Activated CD4-positive, alpha-beta memory T cell treated with anti-CD3 and anti-CD28 coated beads, Interleukin-2, amount 10 ng/mL, durations not matched to agents 7 days and 5 days (primary cell): ENCODE results near the gene PPM1F. TPM values are rescaled to one million over a fixed set of nuclear protein-coding genes. Genes with fewer than 3 reads are reported as not detected.

Source experiments
- CTCF ChIA-PET: fragments of 350-600 bp; sonication (Branson Sonifier 250); formaldehyde crosslinking; loops from one replicate; lab custom pipeline; 2021; ENCODE audit warnings: antibody characterized with exemption, inconsistent platforms; lab: Charles Lee
- POLR2A ChIA-PET: fragments of 350-600 bp; sonication (Branson Sonifier 250); formaldehyde crosslinking; loops from one replicate; lab custom pipeline; 2021; ENCODE audit warnings: antibody characterized with exemption; lab: Charles Lee
- DNase-seq: peaks from one replicate; pipeline ENCODE4 v3.0.0-alpha.2; 2020
- H3K27ac Mint-ChIP-seq: one replicate; pipeline ENCODE4 v1.8.0; 2021; ENCODE audit warnings: mild to moderate bottlenecking, mixed read lengths
- H3K27me3 Mint-ChIP-seq: one replicate; pipeline ENCODE4 v1.8.0; 2021; ENCODE audit warnings: mixed read lengths
- H3K36me3 Mint-ChIP-seq: one replicate; pipeline ENCODE4 v1.8.0; 2021; ENCODE audit warnings: low read depth, mixed read lengths
- H3K4me1 Mint-ChIP-seq: one replicate; pipeline ENCODE4 v1.8.0; 2021; ENCODE audit warnings: mixed read lengths
- H3K4me3 Mint-ChIP-seq: one replicate; pipeline ENCODE4 v1.8.0; 2021; ENCODE audit warnings: mild to moderate bottlenecking, mixed read lengths
- H3K9me3 Mint-ChIP-seq: one replicate; pipeline ENCODE4 v1.8.0; 2021; ENCODE audit warnings: mixed read lengths
- total RNA-seq, 2 experiments: library from RNA; stranded (reverse); gene quantifications; one replicate each; pipeline ENCODE4 v1.2.3, GENCODE V29; 2021

PPM1F gene
- total RNA-seq, 2 experiments from 2014 or later = 11.9 to 12.5 TPM

DNA sequence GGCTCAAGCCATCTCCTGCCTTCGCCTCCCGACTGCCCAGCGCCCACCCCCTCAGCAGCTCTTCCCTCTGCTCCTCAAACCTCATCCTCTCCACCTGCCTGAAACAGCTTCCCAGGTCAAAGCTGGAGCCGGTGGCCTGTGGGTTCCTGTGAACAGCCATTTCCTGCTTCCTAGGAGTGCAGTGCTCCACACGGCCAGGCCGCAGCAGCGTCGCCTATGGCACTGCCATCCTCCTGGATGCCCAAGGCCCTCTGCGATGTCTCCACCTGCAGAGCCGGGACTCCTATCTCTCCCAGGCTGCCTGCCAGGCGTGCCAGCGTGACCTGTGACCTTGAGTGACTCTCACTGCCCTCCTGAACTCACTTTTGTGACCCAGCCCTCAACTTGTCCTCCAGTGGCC lies 24.6 kb downstream of the PPM1F start:
- Mint-ChIP-seq H3K4me3 (no peak overlapping the region), H3K36me3 (no peaks in the 10 kb centered on the region), H3K27me3 (no peaks in the 10 kb centered on the region), H3K27ac (no peak overlapping the region), H3K4me1 (no peaks in the 10 kb centered on the region), H3K9me3 (no peaks in the 10 kb centered on the region)
- CTCF ChIA-PET = no interaction called here
- POLR2A ChIA-PET = no interaction called here
- no peak for DNase-seq

DNA sequence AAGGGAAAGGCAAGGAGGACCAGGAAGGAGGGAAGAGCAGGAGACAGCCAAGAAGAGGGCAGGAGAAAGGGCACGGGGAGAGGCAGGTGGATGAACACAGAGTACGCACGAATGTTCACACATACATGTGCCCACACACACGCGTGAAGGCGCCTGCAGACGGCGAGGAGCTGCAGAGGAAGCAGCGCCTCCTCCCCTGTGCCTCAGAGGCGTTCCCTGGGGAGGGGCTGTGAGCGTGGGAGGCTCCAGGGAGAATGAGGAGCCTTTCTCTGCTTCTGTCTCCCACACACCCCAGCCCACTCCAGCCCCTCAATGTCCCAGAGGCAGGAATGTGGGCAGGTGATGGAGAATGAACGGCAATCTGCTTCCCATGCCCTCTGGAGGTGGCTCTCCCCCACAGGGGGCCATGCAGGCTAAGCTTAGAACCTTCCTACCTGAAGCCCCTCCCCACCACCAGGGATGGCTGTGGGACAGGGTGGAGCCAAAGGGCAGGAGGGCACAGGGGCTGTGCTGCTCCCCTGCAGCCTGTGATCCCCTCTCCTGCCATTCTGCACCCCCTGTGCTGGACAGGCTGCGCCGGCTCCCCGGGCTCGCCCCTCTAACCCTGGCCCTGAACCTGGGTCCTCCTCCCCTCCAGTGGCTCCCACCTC lies 25.3 kb downstream of the PPM1F start:
- Mint-ChIP-seq H3K4me3 (no peak overlapping the region), H3K9me3 (no peaks in the 10 kb centered on the region), H3K36me3 (no peaks in the 10 kb centered on the region), H3K4me1 (no peaks in the 10 kb centered on the region), H3K27me3 (no peaks in the 10 kb centered on the region), H3K27ac (no peak overlapping the region)
- CTCF ChIA-PET = no interaction called here
- no peak for DNase-seq
- POLR2A ChIA-PET = no interaction called here

DNA sequence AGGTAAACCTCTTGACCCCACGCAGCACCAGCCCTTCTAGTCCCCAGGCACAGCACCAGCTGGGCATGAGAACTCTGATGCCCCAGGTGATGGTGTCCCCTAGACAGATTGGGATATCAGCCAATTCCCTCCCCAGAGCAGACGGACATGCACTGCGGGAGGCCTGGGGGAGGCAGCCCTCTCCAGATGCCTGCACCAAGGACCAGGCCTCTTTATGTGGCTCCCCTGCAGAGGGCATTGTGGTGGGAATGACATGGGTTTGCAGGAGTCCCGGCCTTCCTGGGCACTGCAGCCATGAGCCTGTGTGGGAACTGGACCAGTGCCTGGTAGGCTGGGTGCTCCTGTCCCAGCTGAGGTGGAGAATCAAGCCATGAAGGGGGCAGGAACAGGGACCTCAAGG lies 25.9 kb downstream of the PPM1F start:
- no peaks in the 10 kb centered on the region for H3K9me3 Mint-ChIP-seq
- CTCF ChIA-PET = interaction anchor here (1.1 kb wide), 1 partner anchor 10 kb away, joined by 3 read pairs; no protein-coding TSS in a partner anchor
- H3K4me1 Mint-ChIP-seq = no peaks in the 10 kb centered on the region
- H3K4me3 Mint-ChIP-seq = no peak overlapping the region
- POLR2A ChIA-PET = no interaction called here
- DNase-seq = no peak
- H3K27me3 Mint-ChIP-seq = no peaks in the 10 kb centered on the region
- no peaks in the 10 kb centered on the region for H3K36me3 Mint-ChIP-seq
- no peak overlapping the region for H3K27ac Mint-ChIP-seq

GRCh38 chr22:21923163-21923561 lies 29.5 kb downstream of the PPM1F start:
- POLR2A ChIA-PET = no interaction called here
- H3K27ac Mint-ChIP-seq = no peak overlapping the region
- H3K4me3 Mint-ChIP-seq = no peak overlapping the region
- H3K9me3 Mint-ChIP-seq = no peaks in the 10 kb centered on the region
- DNase-seq = no peak
- no peaks in the 10 kb centered on the region for H3K27me3 Mint-ChIP-seq
- H3K36me3 Mint-ChIP-seq = no peaks in the 10 kb centered on the region
- CTCF ChIA-PET = no interaction called here
- H3K4me1 Mint-ChIP-seq = no peaks in the 10 kb centered on the region

GRCh38 chr22:21922370-21923162 lies 30.1 kb downstream of the PPM1F start:
- no peaks in the 10 kb centered on the region for H3K4me1 Mint-ChIP-seq
- CTCF ChIA-PET = no interaction called here
- no peak overlapping the region for H3K27ac Mint-ChIP-seq
- no peak for DNase-seq
- H3K27me3 Mint-ChIP-seq = no peaks in the 10 kb centered on the region
- no peak overlapping the region for H3K4me3 Mint-ChIP-seq
- H3K36me3 Mint-ChIP-seq = no peaks in the 10 kb centered on the region
- no peaks in the 10 kb centered on the region for H3K9me3 Mint-ChIP-seq
- POLR2A ChIA-PET = no interaction called here

GRCh38 chr22:21921729-21922128 lies 30.9 kb downstream of the PPM1F start:
- Mint-ChIP-seq H3K4me3 (no peak overlapping the region), H3K27me3 (no peaks in the 10 kb centered on the region), H3K9me3 (no peaks in the 10 kb centered on the region), H3K4me1 (no peaks in the 10 kb centered on the region), H3K36me3 (no peaks in the 10 kb centered on the region), H3K27ac (no peak overlapping the region)
- CTCF ChIA-PET = no interaction called here
- no peak for DNase-seq
- POLR2A ChIA-PET = no interaction called here

DNA sequence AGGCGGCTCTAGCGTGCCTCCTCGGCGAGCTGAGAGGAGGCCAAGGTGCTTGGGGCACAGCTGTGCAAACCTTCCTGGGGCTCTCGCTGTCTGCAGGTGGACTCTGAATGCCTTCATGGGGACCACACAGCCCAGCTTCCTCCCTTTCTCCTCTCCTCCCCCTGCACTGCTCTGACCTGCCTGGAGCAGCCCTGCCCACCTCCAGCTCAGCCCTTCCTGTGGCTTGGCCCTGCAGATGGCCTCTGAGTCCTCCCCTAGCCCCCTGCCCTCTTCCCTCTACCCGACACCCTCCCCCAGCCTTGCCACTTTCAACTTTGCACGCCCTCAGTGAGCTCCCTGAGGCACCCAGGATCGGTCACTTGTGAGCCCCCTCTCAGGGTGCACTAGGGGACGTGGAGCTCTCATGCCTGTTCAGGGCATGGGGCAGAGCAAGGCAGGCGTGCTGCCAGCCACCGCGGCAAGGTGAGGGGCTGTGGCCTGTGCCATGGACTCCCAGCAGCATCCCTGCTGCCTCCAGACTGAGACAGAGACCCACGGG lies 31.4 kb downstream of the PPM1F start:
- Mint-ChIP-seq H3K27ac (no peak overlapping the region), H3K4me1 (no peaks in the 10 kb centered on the region), H3K4me3 (no peak overlapping the region), H3K27me3 (no peaks in the 10 kb centered on the region), H3K36me3 (no peaks in the 10 kb centered on the region), H3K9me3 (no peaks in the 10 kb centered on the region)
- no peak for DNase-seq
- CTCF ChIA-PET = no interaction called here
- POLR2A ChIA-PET = no interaction called here

- H3K36me3 Mint-ChIP-seq = no peaks in the 10 kb centered on the region
- H3K9me3 Mint-ChIP-seq = no peaks in the 10 kb centered on the region
- H3K4me1 Mint-ChIP-seq = no peaks in the 10 kb centered on the region
- H3K27me3 Mint-ChIP-seq = no peaks in the 10 kb centered on the region
- no peak overlapping the region for H3K27ac Mint-ChIP-seq
- POLR2A ChIA-PET = no interaction called here
- CTCF ChIA-PET = no interaction called here
- no peak for DNase-seq
- H3K4me3 Mint-ChIP-seq = no peak overlapping the region
These were observed 32.1 kb downstream of the PPM1F start for GRCh38 chr22:21920341-21921183.

DNA sequence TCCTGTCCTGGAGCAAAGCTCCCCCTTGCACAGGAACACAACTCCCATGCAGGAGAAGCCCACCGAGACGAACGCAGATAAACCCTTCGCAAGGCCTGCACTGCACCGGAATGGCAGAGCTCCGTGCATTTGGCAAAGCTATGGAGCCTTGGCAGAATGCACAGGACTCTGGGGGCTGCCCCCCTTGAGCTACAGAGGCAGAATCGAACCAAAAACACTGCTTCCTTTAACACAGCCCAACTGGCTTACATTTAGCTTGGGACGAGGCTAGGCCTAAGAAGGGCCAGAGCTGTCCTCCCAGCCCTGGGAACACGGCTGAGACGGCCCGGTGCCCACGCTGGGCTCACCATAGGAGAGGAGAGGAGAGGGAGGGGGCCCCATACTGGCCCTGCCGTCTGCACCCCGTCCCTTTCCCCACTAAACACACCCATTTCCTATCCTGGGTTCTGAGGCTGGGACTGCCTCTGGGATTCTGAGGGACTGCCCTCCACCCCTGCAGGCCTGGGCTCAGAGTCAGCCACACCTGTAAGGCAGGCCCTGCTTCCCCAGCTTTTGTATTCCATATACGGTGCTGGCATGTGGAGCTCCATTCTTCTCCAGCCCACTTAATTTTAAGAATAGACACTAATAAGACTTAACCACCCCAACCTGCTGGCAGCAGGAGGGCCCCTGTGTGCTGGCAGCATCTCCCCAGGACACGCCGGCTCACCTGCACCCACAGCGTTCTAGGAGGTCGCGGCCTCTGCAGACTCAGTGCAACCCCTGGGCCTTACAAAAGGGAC lies 32.9 kb downstream of the PPM1F start:
- H3K4me1 Mint-ChIP-seq = no peaks in the 10 kb centered on the region
- H3K27me3 Mint-ChIP-seq = no peaks in the 10 kb centered on the region
- ChIA-PET CTCF (no interaction called here), POLR2A (no interaction called here)
- H3K4me3 Mint-ChIP-seq = no peak overlapping the region
- no peaks in the 10 kb centered on the region for H3K9me3 Mint-ChIP-seq
- no peak overlapping the region for H3K27ac Mint-ChIP-seq
- no peaks in the 10 kb centered on the region for H3K36me3 Mint-ChIP-seq
- no peak for DNase-seq

DNA sequence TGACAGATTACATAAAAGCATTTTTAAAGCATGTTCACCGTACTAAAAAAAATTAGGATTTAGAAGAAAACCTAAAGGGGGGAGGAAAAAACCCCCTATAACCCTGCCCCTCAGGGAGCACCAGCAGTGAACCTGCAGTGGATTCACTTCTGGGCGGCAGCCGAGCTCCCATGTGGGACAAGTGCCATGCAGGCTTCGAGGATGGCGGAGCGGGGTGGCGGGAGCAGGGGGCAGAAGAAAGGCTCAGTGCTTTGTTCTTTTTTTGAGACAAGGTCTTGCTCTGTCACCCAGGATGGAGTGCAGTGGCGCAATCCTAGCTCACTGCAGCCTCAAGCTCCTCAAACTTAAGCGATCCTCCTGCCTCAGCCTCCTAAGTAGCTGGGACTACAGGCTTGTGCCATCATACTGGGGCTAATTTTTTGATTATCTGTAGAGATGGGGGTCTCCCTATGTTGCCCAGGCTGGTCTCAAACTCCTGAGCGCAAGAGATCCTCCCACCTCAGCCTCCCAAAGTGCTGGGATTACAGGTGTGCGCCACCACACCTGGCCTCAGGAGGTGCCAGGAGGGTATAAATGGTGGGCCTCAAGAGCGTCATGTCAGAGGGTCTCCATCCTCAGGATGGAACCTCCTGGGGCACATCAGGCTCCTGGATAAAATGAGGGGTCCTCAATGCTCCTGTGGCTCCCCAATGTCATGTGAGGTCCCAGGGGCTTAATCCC lies 34.0 kb downstream of the PPM1F start:
- Mint-ChIP-seq H3K36me3 (no peaks in the 10 kb centered on the region), H3K27me3 (no peaks in the 10 kb centered on the region), H3K4me3 (no peak overlapping the region), H3K27ac (no peak overlapping the region), H3K4me1 (no peaks in the 10 kb centered on the region), H3K9me3 (no peaks in the 10 kb centered on the region)
- ChIA-PET POLR2A (no interaction called here), CTCF (no interaction called here)
- DNase-seq = no peak

GRCh38 chr22:21917959-21918261 lies 34.7 kb downstream of the PPM1F start:
- H3K27ac Mint-ChIP-seq = no peak overlapping the region
- no peak overlapping the region for H3K4me3 Mint-ChIP-seq
- no peaks in the 10 kb centered on the region for H3K9me3 Mint-ChIP-seq
- CTCF ChIA-PET = no interaction called here
- no peaks in the 10 kb centered on the region for H3K27me3 Mint-ChIP-seq
- no peaks in the 10 kb centered on the region for H3K4me1 Mint-ChIP-seq
- no peak for DNase-seq
- POLR2A ChIA-PET = no interaction called here
- H3K36me3 Mint-ChIP-seq = no peaks in the 10 kb centered on the region

- Mint-ChIP-seq H3K4me3 (no peak overlapping the region), H3K27me3 (no peaks in the 10 kb centered on the region), H3K27ac (no peak overlapping the region), H3K36me3 (no peaks in the 10 kb centered on the region), H3K9me3 (no peaks in the 10 kb centered on the region), H3K4me1 (no peaks in the 10 kb centered on the region)
- DNase-seq = no peak
- CTCF ChIA-PET = interaction anchor here (1.0 to 1.4 kb wide), 2 partner anchors 9 to 21 kb away, joined by 3 to 4 read pairs; no protein-coding TSS in a partner anchor
- POLR2A ChIA-PET = no interaction called here
These were observed 35.3 kb downstream of the PPM1F start for GRCh38 chr22:21917181-21917958.
